T-helper 2 cell treated with Interferon-gamma antibody and Interleukin-4, amounts not matched to agents 5 μg/mL and 100 μg/mL, for 36 hours (primary cell): ENCODE measurements around the gene FBXO21.

Source experiments
- DNase-seq: peaks from one replicate; pipeline ENCODE4 v3.0.0; 2021; ENCODE audit warnings: low spot score
- H3K27ac Mint-ChIP-seq: one replicate; pipeline ENCODE4 v1.8.0; 2021; ENCODE audit warnings: mild to moderate bottlenecking, mixed read lengths
- H3K27me3 Mint-ChIP-seq: one replicate; pipeline ENCODE4 v1.8.0; 2021; ENCODE audit warnings: low read depth, mixed read lengths
- H3K36me3 Mint-ChIP-seq: one replicate; pipeline ENCODE4 v1.8.0; 2021; ENCODE audit warnings: low read depth, mixed read lengths
- H3K4me1 Mint-ChIP-seq: one replicate; pipeline ENCODE4 v1.8.0; 2021; ENCODE audit warnings: low read depth, mixed read lengths
- H3K4me3 Mint-ChIP-seq: one replicate; pipeline ENCODE4 v1.8.0; 2022; ENCODE audit warnings: mild to moderate bottlenecking, moderate library complexity, mixed read lengths
- H3K9me3 Mint-ChIP-seq: one replicate; pipeline ENCODE4 v1.8.0; 2021; ENCODE audit warnings: mixed read lengths

FBXO21 gene

DNA sequence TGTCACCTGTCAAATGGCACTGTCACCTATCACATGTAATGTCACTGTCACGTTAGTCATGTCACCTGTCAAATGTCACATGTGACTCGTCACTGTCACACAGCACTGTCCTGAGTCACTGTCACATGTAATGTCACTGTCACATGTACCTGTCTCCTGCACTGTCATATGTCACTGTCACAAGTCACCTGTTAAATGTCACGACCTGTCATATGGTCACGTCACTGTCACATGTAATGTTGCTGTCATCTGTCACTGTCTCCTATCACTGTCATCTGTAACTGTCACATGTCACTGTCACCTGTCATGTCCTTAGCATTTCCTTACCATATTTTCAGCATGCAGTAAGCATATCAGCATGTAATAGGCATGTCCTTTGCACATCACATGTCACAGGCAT is 63.9 kb downstream of the FBXO21 start:
- H3K4me3 Mint-ChIP-seq = no peak overlapping the region
- no peaks in the 10 kb centered on the region for H3K4me1 Mint-ChIP-seq
- peaks cover 9% of the 10 kb centered on the region for H3K9me3 Mint-ChIP-seq
- H3K36me3 Mint-ChIP-seq = peaks cover 2% of the 10 kb centered on the region
- H3K27me3 Mint-ChIP-seq = no peaks in the 10 kb centered on the region
- H3K27ac Mint-ChIP-seq = no peak overlapping the region
- no peak for DNase-seq

DNA sequence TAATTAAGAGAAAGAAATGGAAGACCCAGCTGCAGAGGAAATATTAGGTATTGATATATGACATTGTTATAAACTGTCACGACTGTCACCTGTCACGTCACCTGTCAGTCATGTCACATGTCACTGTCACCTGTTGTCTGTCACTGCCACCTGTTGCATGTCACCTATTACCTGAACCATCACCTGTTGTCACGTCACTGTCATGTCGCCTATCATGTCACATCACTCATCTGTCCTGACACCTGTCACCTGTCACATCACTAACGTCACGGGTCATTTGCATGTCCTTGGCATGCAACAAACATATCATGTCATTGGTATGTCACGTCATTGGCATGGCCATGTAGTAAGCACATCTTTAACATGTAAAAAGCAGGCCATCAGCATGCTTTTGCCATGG is 64.5 kb downstream of the FBXO21 start:
- H3K9me3 Mint-ChIP-seq = peaks cover 9% of the 10 kb centered on the region
- no peak overlapping the region for H3K27ac Mint-ChIP-seq
- no peaks in the 10 kb centered on the region for H3K27me3 Mint-ChIP-seq
- no peak for DNase-seq
- H3K36me3 Mint-ChIP-seq = peaks cover 2% of the 10 kb centered on the region
- H3K4me3 Mint-ChIP-seq = no peak overlapping the region
- no peaks in the 10 kb centered on the region for H3K4me1 Mint-ChIP-seq

DNA sequence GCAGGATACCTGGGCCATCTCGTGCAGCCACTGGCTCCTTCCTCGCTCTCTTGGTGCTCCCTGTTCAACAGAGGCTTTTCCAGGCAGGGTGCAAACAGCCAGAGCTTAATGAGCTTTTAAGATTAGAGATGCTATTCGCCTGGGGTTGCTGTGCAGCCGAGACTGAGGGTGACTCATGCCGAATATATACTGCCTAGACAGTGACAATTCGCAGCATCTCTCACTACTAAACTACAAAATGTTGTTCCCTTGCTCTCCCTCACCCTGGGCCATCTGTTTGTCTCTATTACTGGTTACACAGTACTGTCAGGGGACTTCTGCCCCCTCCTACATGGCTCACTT is 65.0 kb downstream of the FBXO21 start:
- Mint-ChIP-seq H3K27me3 (no peaks in the 10 kb centered on the region), H3K4me3 (no peak overlapping the region), H3K4me1 (no peaks in the 10 kb centered on the region), H3K27ac (no peak overlapping the region), H3K9me3 (peaks cover 9% of the 10 kb centered on the region), H3K36me3 (peaks cover 2% of the 10 kb centered on the region)
- DNase-seq = no peak

DNA sequence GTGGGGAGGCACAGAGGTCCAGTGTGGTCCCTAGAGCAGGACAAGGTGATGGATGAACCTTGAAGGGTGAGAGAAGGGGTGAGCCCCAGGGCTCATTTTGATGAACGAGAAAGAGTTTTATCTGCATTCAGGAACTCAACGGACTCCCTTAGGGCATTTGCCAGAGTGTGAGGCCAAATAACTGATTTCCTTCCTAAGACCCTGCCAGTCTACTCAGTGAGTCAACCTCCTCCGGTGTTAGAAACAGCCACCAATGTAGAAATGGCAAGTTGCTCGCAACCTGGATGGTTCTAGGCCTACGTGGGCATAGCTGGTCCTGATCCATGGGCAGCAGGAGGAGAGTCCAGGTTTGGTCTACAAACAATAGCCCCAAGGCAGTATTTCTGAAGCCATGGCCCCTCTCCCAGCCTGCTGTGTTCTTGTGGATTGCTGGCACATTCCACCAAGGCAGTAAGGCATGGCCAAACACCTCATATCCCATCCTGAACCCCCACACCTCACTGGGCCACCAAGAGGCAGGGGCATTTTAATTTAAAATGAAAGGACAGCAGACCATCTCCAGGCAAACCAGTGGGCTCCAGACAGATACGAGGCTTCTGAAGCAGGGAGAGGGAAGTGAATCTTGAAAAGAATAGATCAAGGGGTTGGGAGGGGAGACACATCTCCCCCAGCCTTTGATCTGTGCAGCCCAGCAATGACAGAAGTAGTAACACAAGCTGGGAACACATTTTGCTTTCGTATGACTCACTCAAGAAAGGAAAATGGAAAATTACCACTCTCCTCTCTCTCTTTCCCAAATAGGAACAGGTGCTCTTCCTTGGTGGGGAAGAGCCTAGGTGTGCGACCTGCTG is 65.6 kb downstream of the FBXO21 start:
- peaks cover 2% of the 10 kb centered on the region for H3K36me3 Mint-ChIP-seq
- no peaks in the 10 kb centered on the region for H3K27me3 Mint-ChIP-seq
- no peak for DNase-seq
- H3K27ac Mint-ChIP-seq = no peak overlapping the region
- H3K4me3 Mint-ChIP-seq = no peak overlapping the region
- no peaks in the 10 kb centered on the region for H3K4me1 Mint-ChIP-seq
- H3K9me3 Mint-ChIP-seq = peaks cover 9% of the 10 kb centered on the region

DNA sequence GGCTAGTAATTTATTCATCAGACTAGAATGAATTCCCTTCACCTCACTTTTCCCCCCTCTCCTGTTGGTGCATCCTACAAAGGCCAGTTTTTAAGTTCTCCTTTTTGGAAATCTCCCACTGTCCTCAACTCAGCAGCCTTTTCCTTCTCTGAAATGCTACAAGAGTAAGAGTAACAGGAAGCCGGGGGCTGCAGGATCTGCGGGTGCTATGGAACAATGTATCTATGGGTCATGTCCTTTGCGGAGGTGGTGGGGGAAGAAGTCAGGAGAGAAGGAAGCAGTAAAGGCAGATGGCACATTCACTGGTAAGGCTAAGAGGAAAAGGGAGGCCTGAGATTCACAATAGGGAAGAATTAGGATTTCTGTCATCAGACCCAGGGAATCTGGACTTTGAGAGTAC is 68.8 kb downstream of the FBXO21 start:
- Mint-ChIP-seq H3K4me1 (no peaks in the 10 kb centered on the region), H3K9me3 (no peaks in the 10 kb centered on the region), H3K4me3 (no peak overlapping the region), H3K27me3 (no peaks in the 10 kb centered on the region), H3K27ac (no peak overlapping the region), H3K36me3 (no peaks in the 10 kb centered on the region)
- DNase-seq = no peak

DNA sequence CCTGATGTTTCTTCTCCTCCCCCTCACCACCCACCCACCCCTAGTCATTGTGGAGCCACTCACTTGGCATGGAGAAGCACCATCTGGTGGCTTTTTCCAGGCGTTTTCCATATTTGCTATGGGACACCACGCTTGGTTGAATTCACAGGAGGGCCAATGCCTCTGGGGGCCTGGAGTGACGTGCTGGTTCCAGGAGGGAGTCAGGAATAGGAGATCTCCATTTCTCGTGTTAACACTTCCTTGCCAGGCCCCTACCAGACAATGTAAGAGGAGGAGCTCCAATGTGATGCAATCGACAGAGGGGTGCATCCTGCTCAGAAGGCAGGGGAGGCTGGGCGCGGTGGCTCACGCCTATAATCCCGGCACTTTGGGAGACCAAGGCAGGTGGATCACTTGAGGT is 69.5 kb downstream of the FBXO21 start:
- Mint-ChIP-seq H3K27me3 (no peaks in the 10 kb centered on the region), H3K4me1 (no peaks in the 10 kb centered on the region), H3K4me3 (no peak overlapping the region), H3K9me3 (no peaks in the 10 kb centered on the region), H3K36me3 (no peaks in the 10 kb centered on the region), H3K27ac (no peak overlapping the region)
- DNase-seq = no peak

DNA sequence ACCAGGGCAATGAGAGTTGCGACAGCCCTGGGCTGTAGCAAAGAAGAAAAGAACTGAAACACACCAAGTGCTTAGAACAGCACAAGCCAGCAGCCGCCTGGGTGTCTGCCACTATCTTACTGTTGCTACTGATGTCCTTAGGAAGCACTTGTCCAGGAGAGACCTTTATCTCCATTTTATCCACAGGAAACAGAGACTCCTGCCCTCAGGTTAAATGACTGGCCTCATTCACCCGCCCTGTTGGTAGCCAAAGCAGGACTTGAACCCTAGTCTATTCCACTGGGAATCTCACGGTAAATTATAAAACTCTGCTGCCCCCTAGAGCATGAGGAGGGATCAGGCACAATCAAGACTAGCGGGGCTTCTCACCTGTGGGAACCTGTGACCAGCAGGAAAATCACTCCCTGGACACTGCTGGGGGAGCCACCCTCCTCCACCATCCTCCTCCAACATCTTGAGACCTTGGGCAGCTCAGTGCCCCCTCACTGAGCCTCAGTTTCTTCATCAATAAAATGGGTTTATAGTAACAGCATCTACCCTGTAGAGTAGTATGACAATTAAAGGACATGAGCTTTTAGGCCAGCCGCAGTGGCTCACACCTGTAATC is 70.6 kb downstream of the FBXO21 start:
- H3K4me1 Mint-ChIP-seq = no peaks in the 10 kb centered on the region
- no peak for DNase-seq
- no peak overlapping the region for H3K27ac Mint-ChIP-seq
- no peaks in the 10 kb centered on the region for H3K9me3 Mint-ChIP-seq
- no peaks in the 10 kb centered on the region for H3K36me3 Mint-ChIP-seq
- no peaks in the 10 kb centered on the region for H3K27me3 Mint-ChIP-seq
- H3K4me3 Mint-ChIP-seq = no peak overlapping the region

DNA sequence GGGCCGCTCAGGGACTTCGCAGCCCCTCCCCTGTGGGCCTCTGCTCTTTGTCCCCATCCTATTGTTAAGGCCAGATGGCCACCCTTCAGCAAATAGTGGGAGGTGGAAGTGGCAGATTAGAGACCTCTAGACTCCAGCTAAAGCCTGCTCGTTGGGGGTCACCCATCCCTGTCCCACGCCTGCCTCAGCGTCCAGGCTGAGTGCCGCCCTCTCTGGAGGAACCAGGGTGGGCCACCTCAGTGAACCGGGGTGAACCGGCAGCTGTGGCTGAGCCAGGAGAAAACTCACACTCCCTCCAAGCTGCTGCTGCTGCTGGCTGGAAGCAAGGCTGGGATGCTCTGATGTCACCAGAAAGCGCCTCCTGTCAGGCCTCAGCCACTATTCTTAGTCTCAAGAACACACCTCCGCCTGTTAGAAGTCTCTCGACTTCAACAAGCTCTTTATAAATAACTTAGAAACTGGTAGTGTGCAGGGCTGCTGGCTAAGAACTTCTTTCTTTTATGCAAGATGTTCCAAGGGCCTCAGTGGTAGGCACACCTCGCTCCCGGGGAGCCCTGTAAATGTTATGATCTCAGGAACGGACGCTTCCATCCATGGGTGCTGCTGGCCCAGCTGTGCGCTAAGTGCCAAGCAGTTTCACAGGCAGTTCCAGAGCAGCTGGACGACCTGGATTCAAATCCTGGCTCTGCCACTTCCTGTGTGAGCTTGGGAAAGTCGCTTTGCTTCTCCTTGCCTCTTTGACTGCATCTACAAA is 71.3 kb downstream of the FBXO21 start:
- H3K36me3 Mint-ChIP-seq = no peaks in the 10 kb centered on the region
- H3K4me1 Mint-ChIP-seq = no peaks in the 10 kb centered on the region
- no peak overlapping the region for H3K4me3 Mint-ChIP-seq
- no peaks in the 10 kb centered on the region for H3K27me3 Mint-ChIP-seq
- DNase-seq = no peak
- H3K9me3 Mint-ChIP-seq = no peaks in the 10 kb centered on the region
- no peak overlapping the region for H3K27ac Mint-ChIP-seq

DNA sequence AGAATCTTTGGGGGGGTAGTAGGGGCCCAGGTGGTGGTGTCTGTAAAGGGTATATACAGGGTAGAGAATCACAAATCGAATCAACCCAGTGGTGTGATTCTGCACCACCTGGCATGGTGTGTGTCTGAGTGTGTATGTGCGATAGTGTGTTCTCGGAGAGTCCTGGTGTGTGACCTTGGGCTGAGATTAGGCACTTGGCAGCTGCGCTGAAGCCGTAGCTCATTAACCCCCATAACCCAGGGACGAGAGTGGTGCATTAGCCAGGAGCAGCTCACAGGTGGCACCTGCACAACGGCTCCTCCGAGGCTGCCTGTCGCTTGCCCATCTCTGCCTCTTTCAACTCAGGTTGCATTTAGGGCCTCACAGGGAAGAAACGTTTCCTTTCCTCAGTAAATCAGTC is 75.5 kb downstream of the FBXO21 start:
- H3K4me3 Mint-ChIP-seq = no peak overlapping the region
- no peak overlapping the region for H3K27ac Mint-ChIP-seq
- H3K36me3 Mint-ChIP-seq = no peaks in the 10 kb centered on the region
- DNase-seq = no peak
- no peaks in the 10 kb centered on the region for H3K9me3 Mint-ChIP-seq
- H3K4me1 Mint-ChIP-seq = no peaks in the 10 kb centered on the region
- peaks cover 3% of the 10 kb centered on the region for H3K27me3 Mint-ChIP-seq

DNA sequence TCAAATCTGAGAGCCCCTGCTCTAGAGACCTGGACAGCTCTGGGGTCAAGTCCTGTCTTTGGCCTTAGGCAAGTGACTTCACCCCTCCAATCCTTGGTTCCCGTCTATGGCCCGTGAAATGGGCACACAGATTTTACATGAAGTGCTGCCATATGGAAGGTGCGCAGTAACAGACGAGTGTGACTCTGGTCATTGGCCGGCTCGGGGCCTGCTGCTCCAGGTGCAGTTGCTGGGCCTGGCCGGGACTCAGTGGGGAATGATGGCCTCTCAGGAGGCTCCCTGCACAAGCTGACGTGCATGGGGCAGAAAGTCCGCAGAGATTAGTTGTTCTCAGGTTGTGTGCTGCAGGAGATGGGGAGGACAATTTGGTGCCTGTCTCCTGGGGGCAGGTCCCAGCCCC is 77.0 kb downstream of the FBXO21 start:
- Mint-ChIP-seq H3K36me3 (no peaks in the 10 kb centered on the region), H3K9me3 (no peaks in the 10 kb centered on the region), H3K27ac (no peak overlapping the region), H3K27me3 (peaks cover 3% of the 10 kb centered on the region), H3K4me3 (no peak overlapping the region), H3K4me1 (no peaks in the 10 kb centered on the region)
- no peak for DNase-seq

DNA sequence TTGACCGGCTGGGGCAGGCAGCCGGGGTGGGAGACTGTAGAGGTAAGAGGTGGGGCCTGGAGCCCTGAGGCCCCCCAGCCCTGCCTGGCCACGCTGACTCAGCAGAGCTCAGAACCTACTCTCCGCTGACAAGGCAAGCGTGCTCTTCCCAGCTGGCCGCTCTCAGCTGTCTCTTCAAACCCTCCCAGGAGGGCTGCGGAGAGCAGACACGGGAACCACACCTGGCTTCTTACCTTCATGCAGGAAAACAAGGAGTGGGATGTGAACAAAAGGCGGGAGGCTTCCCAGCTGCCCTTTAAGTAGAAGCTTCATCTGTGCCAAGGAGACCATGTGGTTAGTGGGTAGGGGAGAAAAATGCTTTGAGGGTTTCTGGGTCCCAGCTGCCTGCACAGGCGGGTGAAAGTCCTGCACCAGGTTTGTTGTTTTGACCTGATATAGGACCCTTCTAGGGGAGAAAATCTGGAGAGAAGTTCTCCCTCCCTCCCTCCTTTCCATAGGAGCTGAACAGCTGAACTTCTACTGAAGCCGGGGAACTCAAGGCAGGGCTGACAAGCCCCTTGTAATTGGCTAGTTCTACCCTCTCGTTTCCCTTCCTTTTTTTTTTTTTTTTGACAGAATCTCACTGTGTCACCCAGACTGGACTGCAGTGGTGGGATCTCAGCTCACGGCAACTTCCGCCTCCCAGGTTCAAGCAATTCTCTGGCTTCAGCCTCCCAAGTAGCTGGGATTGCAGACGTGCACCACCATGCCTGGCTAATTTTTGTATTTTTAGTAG is 78.3 kb downstream of the FBXO21 start:
- no peak overlapping the region for H3K27ac Mint-ChIP-seq
- H3K4me1 Mint-ChIP-seq = no peaks in the 10 kb centered on the region
- no peaks in the 10 kb centered on the region for H3K9me3 Mint-ChIP-seq
- no peak overlapping the region for H3K4me3 Mint-ChIP-seq
- DNase-seq = no peak
- no peaks in the 10 kb centered on the region for H3K36me3 Mint-ChIP-seq
- peaks cover 7% of the 10 kb centered on the region for H3K27me3 Mint-ChIP-seq

DNA sequence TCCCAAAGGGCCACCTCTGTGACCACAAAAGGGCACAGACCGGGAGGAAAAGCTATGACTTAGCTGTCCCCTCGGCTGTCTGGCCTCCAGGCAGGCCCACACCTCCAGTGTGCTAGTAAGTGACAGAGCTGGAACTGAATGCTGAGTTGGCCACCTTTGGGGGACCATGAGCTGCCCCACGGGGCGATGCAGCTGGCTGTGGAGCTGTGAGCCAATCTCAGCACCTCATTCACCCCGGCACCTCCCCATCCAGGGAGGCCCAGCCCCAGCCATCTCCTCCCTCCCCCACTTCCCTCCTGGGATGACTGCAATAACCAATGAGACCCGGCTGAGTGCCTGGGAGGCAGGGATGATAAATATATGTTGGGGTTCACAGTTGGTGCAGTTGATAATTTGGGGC is 78.9 kb downstream of the FBXO21 start:
- Mint-ChIP-seq H3K4me3 (no peak overlapping the region), H3K27me3 (peaks cover 9% of the 10 kb centered on the region), H3K4me1 (no peaks in the 10 kb centered on the region), H3K36me3 (no peaks in the 10 kb centered on the region), H3K9me3 (no peaks in the 10 kb centered on the region), H3K27ac (no peak overlapping the region)
- DNase-seq = no peak

DNA sequence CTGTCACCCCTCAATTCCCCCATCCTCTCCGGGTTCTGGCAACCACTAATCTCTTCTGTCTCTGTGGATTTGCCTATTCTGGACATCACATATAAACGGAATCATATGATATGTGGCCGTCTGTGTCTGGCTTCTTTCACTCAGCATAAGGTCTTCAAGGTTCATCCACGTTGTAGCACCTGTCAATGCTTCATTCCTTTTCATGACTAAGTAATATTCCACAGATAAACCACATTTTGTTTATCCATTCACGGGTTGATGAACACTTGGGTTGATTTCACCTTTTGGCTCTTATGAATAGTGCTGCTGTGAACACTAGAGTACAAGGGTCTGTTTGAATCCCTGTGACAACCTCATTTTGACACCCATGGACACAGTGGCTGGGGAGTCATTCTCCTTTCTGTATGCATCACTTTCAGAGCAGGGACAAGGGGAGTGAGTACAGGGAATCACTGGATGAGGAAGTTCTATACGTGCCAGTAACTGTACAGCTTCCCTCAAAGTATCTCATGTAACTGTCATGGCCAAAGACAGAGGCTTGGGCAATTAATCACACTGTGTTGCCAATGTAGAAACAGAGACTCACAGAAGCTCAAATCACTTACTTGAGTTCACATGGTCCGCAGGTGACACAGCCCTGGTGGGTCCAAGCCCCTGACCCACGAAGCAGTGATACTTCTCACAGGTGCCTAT is 80.2 kb downstream of the FBXO21 start:
- Mint-ChIP-seq H3K27ac (no peak overlapping the region), H3K4me1 (peaks cover 3% of the 10 kb centered on the region), H3K9me3 (no peaks in the 10 kb centered on the region), H3K4me3 (no peak overlapping the region), H3K27me3 (peaks cover 15% of the 10 kb centered on the region), H3K36me3 (no peaks in the 10 kb centered on the region)
- DNase-seq = no peak
